SK-N-SH (cell line): ENCODE data around the gene RGS7. TPM values are rescaled to one million over a fixed set of nuclear protein-coding genes. Genes with fewer than 3 reads are reported as not detected.

Source experiments
- CTCF ChIA-PET: fragments of 300-600, 350-600 bp; formaldehyde crosslinking; extraction: SDS; loops from one replicate; lab custom pipeline; 2021; lab: Yijun Ruan, JAX
- POLR2A ChIA-PET: fragments of 350-600 bp; sonication (Branson Sonifier 250); formaldehyde crosslinking; extraction: SDS; loops from one replicate; lab custom pipeline; 2020; ENCODE audit warnings: antibody characterized with exemption, inconsistent platforms; lab: Yijun Ruan, JAX
- DNase-seq: peaks from one replicate; pipeline ENCODE4 v3.0.0; 2012
- H2AFZ ChIP-seq: fragments of 200-600 bp; sonication (generic); 2 replicates; pipeline ENCODE4 v1.8.1; 2016; ENCODE audit warnings: antibody characterized with exemption, mild to moderate bottlenecking, low read depth
- H3F3A ChIP-seq: fragments of 200-600 bp; sonication (generic); replicated peaks from 2 replicates; pipeline ENCODE3; 2016; ENCODE audit warnings: antibody characterized with exemption, mild to moderate bottlenecking; ENCODE audit not compliant: insufficient read depth
- H3K27ac ChIP-seq, 2 experiments: fragments of 200-500 bp in 1 of 2; fragments of 200-600 bp in 1 of 2; sonication (Bioruptor generic) in 1 of 2; sonication (generic), shearing (Covaris generic) in 1 of 2; 2 replicates each; pipeline versions ENCODE4 v1.5.1 to v1.6.1; 2014 to 2016; ENCODE audit warnings: low read depth in 2 of 2, inconsistent platforms in 1 of 2, low read length in 1 of 2, mild to moderate bottlenecking in 1 of 2, mixed read lengths in 1 of 2
- H3K27me3 ChIP-seq: fragments of 200-600 bp; sonication (generic), shearing (Covaris generic); 2 replicates; pipeline ENCODE4 v1.6.1; 2016; ENCODE audit warnings: mixed run types; ENCODE audit not compliant: insufficient read depth
- H3K36me3 ChIP-seq, 2 experiments: fragments of 200-500 bp in 1 of 2; fragments of 200-600 bp in 1 of 2; sonication (Bioruptor generic) in 1 of 2; sonication (generic) in 1 of 2; replicated peaks in 1 of 2; 2 replicates each; pipeline versions ENCODE3 to v1.5.1; 2014 to 2016; ENCODE audit warnings: low read length in 1 of 2, mild to moderate bottlenecking in 1 of 2; ENCODE audit not compliant: insufficient read depth in 2 of 2, control insufficient read depth in 1 of 2
- H3K4me1 ChIP-seq, 2 experiments: fragments of 200-500 bp in 1 of 2; fragments of 200-600 bp in 1 of 2; sonication (Bioruptor generic) in 1 of 2; sonication (generic), shearing (Covaris generic) in 1 of 2; 2 replicates each; pipeline versions ENCODE4 v1.5.1 to v1.6.1; 2014 to 2016; ENCODE audit warnings: low read depth in 1 of 2, low read length in 1 of 2, mixed run types in 1 of 2; ENCODE audit not compliant: insufficient read depth in 2 of 2, control insufficient read depth in 1 of 2
- H3K4me2 ChIP-seq: fragments of 200-600 bp; sonication (generic), shearing (Covaris generic); 2 replicates; pipeline ENCODE4 v1.6.1; 2017; ENCODE audit warnings: mixed run types
- H3K4me3 ChIP-seq, 2 experiments: fragments of 200-500 bp in 1 of 2; fragments of 200-600 bp in 1 of 2; sonication (Bioruptor generic) in 1 of 2; sonication (generic), shearing (Covaris generic) in 1 of 2; 2 replicates each; pipeline versions ENCODE4 v1.5.1 to v1.8.1; 2014 to 2016; ENCODE audit warnings: low read depth in 2 of 2, inconsistent platforms in 1 of 2, low read length in 1 of 2, mild to moderate bottlenecking in 1 of 2, mixed read lengths in 1 of 2, moderate library complexity in 1 of 2
- H3K79me2 ChIP-seq: fragments of 200-600 bp; sonication (generic); 2 replicates; pipeline ENCODE4 v1.8.1; 2017; ENCODE audit warnings: mild to moderate bottlenecking; ENCODE audit not compliant: insufficient read depth
- H3K9ac ChIP-seq: fragments of 200-600 bp; sonication (generic); 2 replicates; pipeline ENCODE4 v1.6.1; 2017; ENCODE audit warnings: mixed run types
- H3K9me2 ChIP-seq: fragments of 200-600 bp; sonication (generic); 2 replicates; pipeline ENCODE4 v1.6.1; 2017; ENCODE audit warnings: mixed run types
- H3K9me3 ChIP-seq: fragments of 200-600 bp; sonication (generic); 2 replicates; pipeline ENCODE4 v1.6.1; 2017; ENCODE audit warnings: mixed run types, mild to moderate bottlenecking, moderate library complexity
- H4K20me1 ChIP-seq: fragments of 200-600 bp; sonication (generic); 2 replicates; pipeline ENCODE4 v1.6.1; 2017; ENCODE audit warnings: mild to moderate bottlenecking, mixed run types; ENCODE audit not compliant: insufficient read depth
- CHD2 ChIP-seq: fragments of 150-350 bp; IDR thresholded peaks from 2 replicates; pipeline ENCODE4 v1.6.1; 2018; ENCODE audit warnings: low read length; ENCODE audit not compliant: partially characterized antibody
- EP300 ChIP-seq, 2 experiments: IDR thresholded peaks; 2 replicates each; pipeline versions ENCODE4 v1.4.0 to v1.6.1; 2012; ENCODE audit warnings: borderline replicate concordance in 1 of 2, low read depth in 1 of 2, low read length in 1 of 2
- EZH2phosphoT487 ChIP-seq: fragments of 200-600 bp; sonication (generic); IDR thresholded peaks from 2 replicates; pipeline ENCODE4 v1.6.1; 2017; ENCODE audit warnings: low read depth, mixed run types, mild to moderate bottlenecking, antibody characterized with exemption, moderate library complexity, borderline replicate concordance
- FOSL2 ChIP-seq: IDR thresholded peaks from 2 replicates; pipeline ENCODE4 v1.4.0; 2012; ENCODE audit warnings: low read depth, mild to moderate bottlenecking, moderate library complexity, borderline replicate concordance
- FOXJ3 ChIP-seq: sonication (generic); formaldehyde crosslinking; IDR thresholded peaks from 2 replicates; pipeline ENCODE4 v1.5.1; 2020; ENCODE audit warnings: mild to moderate bottlenecking, missing genetic modification reagents
- GATA2 ChIP-seq: sonication (generic); formaldehyde crosslinking; IDR thresholded peaks from 2 replicates; pipeline ENCODE4 v1.5.0; 2020; ENCODE audit warnings: mild to moderate bottlenecking, missing genetic modification reagents
- NRF1 ChIP-seq: IDR thresholded peaks from 2 replicates; pipeline ENCODE4 v1.6.1; 2012; ENCODE audit warnings: low read depth, mild to moderate bottlenecking, low read length
- RAD21 ChIP-seq: IDR thresholded peaks from 2 replicates; pipeline ENCODE4 v1.6.1; 2012; ENCODE audit warnings: mild to moderate bottlenecking, low read length
- RXRA ChIP-seq: IDR thresholded peaks from 2 replicates; pipeline ENCODE4 v1.4.0; 2012; ENCODE audit warnings: low read depth, mild to moderate bottlenecking, borderline replicate concordance
- SIN3A ChIP-seq: IDR thresholded peaks from 2 replicates; pipeline ENCODE4 v1.6.1; 2012; ENCODE audit warnings: low read depth, mild to moderate bottlenecking, low read length, moderate library complexity, borderline replicate concordance
- SMC3 ChIP-seq: IDR thresholded peaks from 2 replicates; pipeline ENCODE4 v1.6.1; 2012; ENCODE audit warnings: low read depth, low read length, improper control_type of control experiment
- TEAD4 ChIP-seq: IDR thresholded peaks from 2 replicates; pipeline ENCODE4 v1.4.0; 2012; ENCODE audit warnings: mild to moderate bottlenecking, borderline replicate concordance; ENCODE audit not compliant: insufficient read depth
- WGBS: methylation state at CpG from one replicate; pipeline ENCODE4 v1.1.6; 2017; ENCODE audit warnings: low lambda C conversion rate; 5-methylcytosine and 5-hydroxymethylcytosine counted together
- polyA plus RNA-seq, 3 experiments: library from polyadenylated mRNA; depleted of rRNA; stranded (reverse); fragments of >200 nt; gene quantifications; 2 replicates each; pipeline ENCODE4 v1.2.3, GENCODE V29; 2012
- TF ChIP-seq, protein P1 (sequence below): fragments of 150-350 bp; IDR thresholded peaks from 2 replicates; pipeline ENCODE4 v1.6.1; 2017; ENCODE audit warnings: antibody characterized with exemption, low read length, low read depth, borderline replicate concordance
- TF ChIP-seq, protein P2 (sequence below): IDR thresholded peaks from 2 replicates; pipeline ENCODE4; 2012
- TF ChIP-seq, protein P3 (sequence below): fragments of 200-600 bp; sonication (generic); IDR thresholded peaks from 2 replicates; pipeline ENCODE4 v1.6.1; 2017; ENCODE audit warnings: antibody characterized with exemption, mild to moderate bottlenecking, moderate library complexity
- TF ChIP-seq, protein P4 (sequence below): fragments of 150-350 bp; IDR thresholded peaks from 2 replicates; pipeline ENCODE4 v1.6.1; 2016; ENCODE audit warnings: mild to moderate bottlenecking, low read depth, low read length

Gene RGS7
- polyA plus RNA-seq, 1 of the 3 experiments (the other 2 are of a cell fraction), result 0.36 TPM

DNA sequence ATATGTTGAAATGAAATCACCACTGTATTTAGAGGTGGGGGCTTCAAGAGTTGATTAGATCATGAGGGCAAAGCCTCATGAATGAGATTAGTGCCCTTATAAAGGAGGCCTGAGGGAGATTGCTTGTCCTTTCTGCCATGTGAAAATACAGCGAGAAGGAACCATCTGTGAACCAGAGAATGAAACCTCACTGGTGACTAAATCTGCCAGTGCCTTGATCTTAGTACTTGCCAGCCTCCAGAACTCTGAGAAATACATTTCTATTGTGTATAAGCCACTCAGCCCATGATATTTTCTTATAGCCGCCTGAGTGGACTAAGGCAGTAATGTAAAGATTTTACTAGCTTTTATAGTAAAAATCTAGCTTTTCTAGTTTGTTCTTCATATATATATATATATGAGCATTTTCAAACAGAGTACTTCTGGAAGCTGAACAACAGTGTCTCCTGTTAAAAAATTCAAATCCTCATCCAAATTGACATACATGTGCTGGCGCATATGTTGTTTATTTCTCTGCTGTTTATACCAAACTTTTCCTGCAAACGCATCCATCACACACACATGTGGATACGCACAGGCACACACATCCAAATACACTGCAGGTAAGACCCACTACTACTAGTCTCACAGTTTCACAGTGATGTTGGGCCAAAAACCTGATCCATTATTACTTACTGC, 213.1 kb downstream of the RGS7 start:
- ChIA-PET CTCF (no interaction called here), POLR2A (no interaction called here)
- Histone ChIP-seq H3K9ac (no peak overlapping the region), H3K9me3 (no peaks in the 10 kb centered on the region), H3K4me3 (no peak overlapping the region), H2AFZ (no peak overlapping the region), H3K27me3 (no peaks in the 10 kb centered on the region), H3K27ac (no peak overlapping the region), H3K36me3 (no peaks in the 10 kb centered on the region), H3F3A (no peaks in the 10 kb centered on the region), H3K4me1 (peaks cover 0 to 4% of the 10 kb centered on the region in 2 experiments; a peak in 1 of 4 replicates), H4K20me1 (no peaks in the 10 kb centered on the region), H3K79me2 (no peaks in the 10 kb centered on the region), H3K9me2 (no peaks in the 10 kb centered on the region), H3K4me2 (no peak overlapping the region)
- TF ChIP-seq, protein P1, sequence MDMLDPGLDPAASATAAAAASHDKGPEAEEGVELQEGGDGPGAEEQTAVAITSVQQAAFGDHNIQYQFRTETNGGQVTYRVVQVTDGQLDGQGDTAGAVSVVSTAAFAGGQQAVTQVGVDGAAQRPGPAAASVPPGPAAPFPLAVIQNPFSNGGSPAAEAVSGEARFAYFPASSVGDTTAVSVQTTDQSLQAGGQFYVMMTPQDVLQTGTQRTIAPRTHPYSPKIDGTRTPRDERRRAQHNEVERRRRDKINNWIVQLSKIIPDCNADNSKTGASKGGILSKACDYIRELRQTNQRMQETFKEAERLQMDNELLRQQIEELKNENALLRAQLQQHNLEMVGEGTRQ, result no peak
- TF ChIP-seq EZH2phosphoT487, result no peak
- TF ChIP-seq GATA2 (CRISPR knock-in tag), result no peak
- TF ChIP-seq SIN3A, result no peak
- no peak for TF ChIP-seq NRF1
- no peak for TF ChIP-seq FOXJ3 (CRISPR knock-in tag)
- TF ChIP-seq EP300 (IDR thresholded peaks at IDR 0.05; ENCODE audit: borderline replicate concordance in 1 of 2, low read depth in 1 of 2, low read length in 1 of 2), result no peak
- no peak for TF ChIP-seq TEAD4
- TF ChIP-seq, protein P2, sequence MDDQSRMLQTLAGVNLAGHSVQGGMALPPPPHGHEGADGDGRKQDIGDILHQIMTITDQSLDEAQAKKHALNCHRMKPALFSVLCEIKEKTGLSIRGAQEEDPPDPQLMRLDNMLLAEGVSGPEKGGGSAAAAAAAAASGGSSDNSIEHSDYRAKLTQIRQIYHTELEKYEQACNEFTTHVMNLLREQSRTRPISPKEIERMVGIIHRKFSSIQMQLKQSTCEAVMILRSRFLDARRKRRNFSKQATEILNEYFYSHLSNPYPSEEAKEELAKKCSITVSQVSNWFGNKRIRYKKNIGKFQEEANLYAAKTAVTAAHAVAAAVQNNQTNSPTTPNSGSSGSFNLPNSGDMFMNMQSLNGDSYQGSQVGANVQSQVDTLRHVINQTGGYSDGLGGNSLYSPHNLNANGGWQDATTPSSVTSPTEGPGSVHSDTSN, result no peak
- TF ChIP-seq, protein P3, sequence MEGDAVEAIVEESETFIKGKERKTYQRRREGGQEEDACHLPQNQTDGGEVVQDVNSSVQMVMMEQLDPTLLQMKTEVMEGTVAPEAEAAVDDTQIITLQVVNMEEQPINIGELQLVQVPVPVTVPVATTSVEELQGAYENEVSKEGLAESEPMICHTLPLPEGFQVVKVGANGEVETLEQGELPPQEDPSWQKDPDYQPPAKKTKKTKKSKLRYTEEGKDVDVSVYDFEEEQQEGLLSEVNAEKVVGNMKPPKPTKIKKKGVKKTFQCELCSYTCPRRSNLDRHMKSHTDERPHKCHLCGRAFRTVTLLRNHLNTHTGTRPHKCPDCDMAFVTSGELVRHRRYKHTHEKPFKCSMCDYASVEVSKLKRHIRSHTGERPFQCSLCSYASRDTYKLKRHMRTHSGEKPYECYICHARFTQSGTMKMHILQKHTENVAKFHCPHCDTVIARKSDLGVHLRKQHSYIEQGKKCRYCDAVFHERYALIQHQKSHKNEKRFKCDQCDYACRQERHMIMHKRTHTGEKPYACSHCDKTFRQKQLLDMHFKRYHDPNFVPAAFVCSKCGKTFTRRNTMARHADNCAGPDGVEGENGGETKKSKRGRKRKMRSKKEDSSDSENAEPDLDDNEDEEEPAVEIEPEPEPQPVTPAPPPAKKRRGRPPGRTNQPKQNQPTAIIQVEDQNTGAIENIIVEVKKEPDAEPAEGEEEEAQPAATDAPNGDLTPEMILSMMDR, result no peak
- TF ChIP-seq CHD2, result no peak
- no peak for TF ChIP-seq RXRA
- TF ChIP-seq FOSL2, result no peak
- no peak for TF ChIP-seq SMC3
- TF ChIP-seq, protein P4, sequence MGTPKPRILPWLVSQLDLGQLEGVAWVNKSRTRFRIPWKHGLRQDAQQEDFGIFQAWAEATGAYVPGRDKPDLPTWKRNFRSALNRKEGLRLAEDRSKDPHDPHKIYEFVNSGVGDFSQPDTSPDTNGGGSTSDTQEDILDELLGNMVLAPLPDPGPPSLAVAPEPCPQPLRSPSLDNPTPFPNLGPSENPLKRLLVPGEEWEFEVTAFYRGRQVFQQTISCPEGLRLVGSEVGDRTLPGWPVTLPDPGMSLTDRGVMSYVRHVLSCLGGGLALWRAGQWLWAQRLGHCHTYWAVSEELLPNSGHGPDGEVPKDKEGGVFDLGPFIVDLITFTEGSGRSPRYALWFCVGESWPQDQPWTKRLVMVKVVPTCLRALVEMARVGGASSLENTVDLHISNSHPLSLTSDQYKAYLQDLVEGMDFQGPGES, result no peak
- TF ChIP-seq RAD21, result no peak
- no peak for DNase-seq
- 73% methylated on average over 5 of the region's 5 CpGs for WGBS
